Ishikawa (cell line): ENCODE data around the gene SDK2.

Experiments
- CEBPB ChIP-seq: IDR thresholded peaks from 2 replicates; pipeline ENCODE4 v1.6.1; 2012
- CREB1 ChIP-seq: IDR thresholded peaks from 2 replicates; pipeline ENCODE4 v1.6.1; 2012; ENCODE audit warnings: low read depth
- EGR1 ChIP-seq: IDR thresholded peaks from 2 replicates; pipeline ENCODE4 v1.6.1; 2012
- EP300 ChIP-seq: IDR thresholded peaks from 2 replicates; pipeline ENCODE4 v1.6.1; 2012; ENCODE audit warnings: borderline replicate concordance
- FOXM1 ChIP-seq: IDR thresholded peaks from 2 replicates; pipeline ENCODE4 v1.6.1; 2012; ENCODE audit warnings: low read depth, borderline replicate concordance
- MAX ChIP-seq: IDR thresholded peaks from 2 replicates; pipeline ENCODE4 v1.6.1; 2012
- NFIC ChIP-seq: IDR thresholded peaks from 2 replicates; pipeline ENCODE4 v1.6.1; 2012
- RAD21 ChIP-seq: IDR thresholded peaks from 2 replicates; pipeline ENCODE4 v1.6.1; 2012; ENCODE audit warnings: low read depth
- REST ChIP-seq: IDR thresholded peaks from 2 replicates; pipeline ENCODE4 v1.6.1; 2012; ENCODE audit warnings: low read depth, mild to moderate bottlenecking
- TAF1 ChIP-seq: IDR thresholded peaks from 2 replicates; pipeline ENCODE4 v1.6.1; 2012; ENCODE audit warnings: low read depth, mild to moderate bottlenecking
- TCF12 ChIP-seq: IDR thresholded peaks from 2 replicates; pipeline ENCODE4 v1.6.1; 2012; ENCODE audit warnings: low read depth
- TEAD4 ChIP-seq: IDR thresholded peaks from 2 replicates; pipeline ENCODE4 v1.6.1; 2012
- USF1 ChIP-seq: IDR thresholded peaks from 2 replicates; pipeline ENCODE4 v1.6.1; 2012
- YY1 ChIP-seq: IDR thresholded peaks from 2 replicates; pipeline ENCODE4 v1.6.1; 2012; ENCODE audit warnings: low read depth
- ZBTB7A ChIP-seq: IDR thresholded peaks from 2 replicates; pipeline ENCODE4 v1.6.1; 2012; ENCODE audit warnings: low read depth

The SDK2 gene

GRCh38 chr17:73555199-73555960, 88.9 kb downstream of the SDK2 start:
- TF ChIP-seq TAF1 (no peak), TCF12 (no peak), USF1 (no peak), CEBPB (no peak), FOXM1 (no peak), YY1 (no peak), TEAD4 (no peak), ZBTB7A (no peak), CREB1 (no peak), RAD21 (no peak), MAX (no peak), EP300 (no peak), EGR1 (no peak), REST (no peak), NFIC (no peak)

GRCh38 chr17:73554498-73554897, 89.7 kb downstream of the SDK2 start:
- TF ChIP-seq TAF1: no peak
- no peak for TF ChIP-seq FOXM1
- no peak for TF ChIP-seq ZBTB7A
- no peak for TF ChIP-seq USF1
- TF ChIP-seq EGR1: no peak
- TF ChIP-seq TEAD4: no peak
- no peak for TF ChIP-seq CEBPB
- no peak for TF ChIP-seq NFIC
- TF ChIP-seq TCF12: no peak
- TF ChIP-seq MAX: no peak

GRCh38 chr17:73553311-73553710, 90.9 kb downstream of the SDK2 start:
- no peak for TF ChIP-seq RAD21
- no peak for TF ChIP-seq TAF1
- TF ChIP-seq REST: no peak
- TF ChIP-seq NFIC: no peak
- TF ChIP-seq MAX: no peak
- no peak for TF ChIP-seq ZBTB7A
- no peak for TF ChIP-seq USF1
- no peak for TF ChIP-seq CEBPB
- no peak for TF ChIP-seq TCF12
- TF ChIP-seq FOXM1: no peak
- TF ChIP-seq EP300: no peak
- TF ChIP-seq YY1: no peak

GRCh38 chr17:73552300-73553048, 91.8 kb downstream of the SDK2 start:
- no peak for TF ChIP-seq EGR1
- TF ChIP-seq TCF12: no peak
- no peak for TF ChIP-seq YY1
- TF ChIP-seq TAF1: no peak
- no peak for TF ChIP-seq NFIC
- no peak for TF ChIP-seq RAD21

- TF ChIP-seq NFIC (no peak), TCF12 (no peak), REST (no peak), TEAD4 (no peak)
These were observed 92.5 kb downstream of the SDK2 start for GRCh38 chr17:73551759-73552158.
